COLO829 (cell line): ENCODE measurements around the gene MCRIP1.
A peak's percentile ranks its signal among the peaks of the same experiment; 100 is the strongest.

Experiments
- DNase-seq: peaks from one replicate; pipeline ENCODE4 v3.0.0; 2012; ENCODE audit warnings: low spot score

The MCRIP1 gene

DNA sequence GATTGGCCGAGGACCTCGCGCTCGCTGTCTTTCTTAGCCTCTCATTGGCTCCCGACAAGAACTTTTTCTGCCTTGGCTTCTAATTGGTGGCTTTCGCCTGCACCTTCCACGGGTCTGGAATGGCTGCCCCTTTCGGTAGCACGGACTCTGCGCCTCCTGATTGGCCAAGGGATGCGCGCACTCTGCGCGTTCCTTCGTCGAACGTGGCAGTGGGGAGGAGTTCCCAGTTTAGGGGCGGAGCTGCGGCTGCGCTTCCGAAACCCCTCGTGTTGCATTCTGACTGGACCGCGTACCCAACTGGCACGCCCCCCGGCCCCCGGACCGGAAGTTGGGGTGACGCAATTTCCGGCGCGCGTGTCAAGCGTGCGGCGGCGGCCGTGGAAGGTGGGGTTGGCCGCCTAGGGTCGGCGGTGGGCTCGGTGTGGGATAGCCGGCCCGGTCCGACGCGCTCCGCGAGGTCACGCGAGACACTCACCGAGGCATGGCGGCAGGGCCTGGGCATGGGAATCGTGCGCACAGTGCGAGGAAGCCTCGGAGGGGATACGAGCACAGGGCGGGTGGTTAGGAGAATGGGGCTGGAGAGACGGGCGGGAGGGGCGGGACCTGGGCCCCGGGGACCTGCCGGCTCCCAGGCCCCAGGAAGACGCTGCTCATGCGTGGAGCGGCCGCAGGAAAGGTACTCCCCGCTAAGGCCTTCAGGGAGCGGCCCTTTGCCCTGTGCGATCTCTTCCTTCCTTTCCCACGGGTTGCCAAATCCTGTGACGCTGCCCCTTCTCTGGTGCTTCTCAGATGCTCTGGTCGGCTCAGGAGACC is 27.9 kb upstream of the MCRIP1 start:
- peak; percentile 98 for DNase-seq

- DNase-seq: no peak
These were observed 27.0 kb upstream of the MCRIP1 start, which contains the start of gene P4HB for GRCh38 chr17:81859906-81860755. Gene P4HB, minus strand, starts transcription at chr17:81860535. Its CDS starts 64 bp downstream, at chr17:81860471.

GRCh38 chr17:81858967-81859905 is 26.1 kb upstream of the MCRIP1 start:
- DNase-seq: no peak

DNA sequence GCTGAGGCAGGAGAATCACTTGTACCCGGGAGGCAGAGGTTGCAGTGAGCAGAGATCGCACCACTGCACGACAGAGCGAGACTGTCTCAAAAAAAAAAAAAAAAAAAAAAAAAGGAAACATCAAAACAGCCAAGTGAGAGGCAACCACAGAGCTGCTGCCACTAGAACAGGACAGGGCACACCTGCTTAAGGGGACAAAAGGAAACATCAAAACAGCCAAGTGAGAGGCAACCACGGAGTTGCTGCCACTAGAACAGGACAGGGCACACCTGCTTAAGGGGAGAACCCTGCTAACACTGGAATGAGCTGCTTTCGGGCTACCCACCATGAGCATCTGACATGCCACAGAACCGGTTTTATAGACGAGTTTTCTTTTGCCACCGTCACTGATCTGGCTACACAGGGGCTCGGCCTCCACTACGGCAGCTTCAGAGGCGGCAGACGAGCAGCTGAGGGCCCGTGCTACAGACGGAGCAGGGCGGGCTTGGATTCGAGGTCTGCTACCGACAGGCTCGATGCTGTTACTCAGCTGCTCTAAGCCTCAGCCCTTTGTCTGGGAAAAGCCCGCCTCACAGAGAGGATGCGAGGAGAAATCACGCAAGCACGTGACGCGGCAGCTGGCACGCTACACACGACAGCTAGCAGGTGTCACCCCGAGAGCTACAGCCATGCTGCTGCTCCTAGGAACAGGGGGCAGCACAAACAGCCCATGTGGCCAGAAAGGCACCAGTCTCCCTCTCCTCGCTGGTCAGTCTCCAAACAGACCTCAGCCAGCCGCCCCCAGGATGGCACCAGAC is 25.3 kb upstream of the MCRIP1 start:
- DNase-seq: no peak

DNA sequence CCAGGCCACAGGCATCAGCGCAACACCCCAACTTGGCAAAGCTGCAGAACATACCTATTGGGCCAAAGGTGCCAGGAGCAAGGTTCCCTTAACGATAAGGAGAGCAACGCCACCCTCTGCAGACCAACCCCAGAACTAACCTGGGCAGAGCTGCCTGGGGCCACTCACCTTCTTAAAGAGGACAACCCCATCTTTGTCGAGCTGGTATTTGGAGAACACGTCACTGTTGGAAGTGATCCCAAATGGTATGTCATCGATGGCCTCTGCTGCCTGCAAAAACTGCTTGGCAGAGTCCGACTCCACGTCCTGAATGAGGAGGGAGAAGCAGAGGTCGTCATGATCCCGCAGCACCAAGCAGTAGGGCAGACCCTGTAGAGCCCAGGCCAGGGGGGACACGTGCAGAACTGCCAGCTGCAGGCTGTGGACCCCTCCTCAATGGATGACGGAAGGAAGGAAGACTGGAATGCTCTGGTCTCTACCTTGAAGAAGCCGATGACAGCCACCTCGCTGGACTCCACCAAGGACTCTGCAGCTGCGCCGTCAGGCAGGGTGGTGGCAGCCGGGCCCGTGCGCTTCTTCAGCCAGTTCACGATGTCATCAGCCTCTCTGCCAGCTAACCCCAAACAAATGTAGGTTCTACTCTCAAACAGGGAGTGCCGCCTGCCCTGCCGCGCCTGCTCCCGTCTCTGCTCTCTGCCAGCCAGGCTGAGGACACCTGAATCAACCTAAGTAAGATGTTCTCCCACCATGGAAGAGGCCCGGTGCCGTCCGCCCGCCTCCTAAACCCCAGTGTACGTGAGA is 22.1 kb upstream of the MCRIP1 start:
- DNase-seq: no peak

GRCh38 chr17:81852237-81852636 is 19.1 kb upstream of the MCRIP1 start:
- no peak for DNase-seq

GRCh38 chr17:81851423-81851822 is 18.3 kb upstream of the MCRIP1 start:
- DNase-seq: no peak

GRCh38 chr17:81849457-81849856 is 16.4 kb upstream of the MCRIP1 start:
- DNase-seq: no peak

- DNase-seq: no peak
These were observed 13.9 kb upstream of the MCRIP1 start for GRCh38 chr17:81846743-81847689.

GRCh38 chr17:81845881-81846742 is 13.0 kb upstream of the MCRIP1 start:
- no peak for DNase-seq

- DNase-seq: no peak
These were observed 12.3 kb upstream of the MCRIP1 start for GRCh38 chr17:81845361-81845760.

GRCh38 chr17:81844887-81845286 is 11.8 kb upstream of the MCRIP1 start:
- DNase-seq: no peak

- no peak for DNase-seq
These were observed 11.3 kb upstream of the MCRIP1 start for GRCh38 chr17:81844327-81844851.

DNA sequence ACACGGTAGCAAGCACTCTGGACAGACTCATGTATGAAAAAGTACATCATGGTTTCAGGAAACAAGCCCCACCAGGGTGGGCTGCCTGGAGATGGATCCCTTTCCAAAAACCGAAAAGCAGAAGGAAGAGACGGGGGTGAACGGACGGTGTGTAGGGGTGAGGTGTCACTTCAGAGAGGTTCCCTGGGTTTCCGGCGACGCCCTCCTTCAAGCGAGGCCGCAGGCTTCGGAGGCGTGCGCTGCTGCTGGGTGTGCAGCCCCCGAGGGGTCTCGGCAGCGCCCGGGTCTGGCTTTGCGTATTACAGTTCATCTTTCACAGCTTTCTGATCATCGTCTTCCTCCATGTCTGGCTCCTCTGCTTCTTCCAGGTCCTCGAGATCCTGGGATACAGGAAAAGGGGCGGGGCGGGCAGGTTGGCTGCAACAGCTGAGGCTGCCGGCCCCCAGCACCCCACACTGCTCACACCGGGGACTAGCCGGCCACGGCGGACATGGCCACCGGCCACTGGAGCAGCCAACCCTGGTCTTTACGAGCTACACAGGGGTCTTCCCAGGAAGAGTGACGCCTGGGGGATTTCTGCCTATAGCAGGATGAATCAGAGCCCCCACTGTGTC is 10.7 kb upstream of the MCRIP1 start:
- DNase-seq: no peak

GRCh38 chr17:81842725-81843504 is 9.8 kb upstream of the MCRIP1 start:
- DNase-seq: no peak

DNA sequence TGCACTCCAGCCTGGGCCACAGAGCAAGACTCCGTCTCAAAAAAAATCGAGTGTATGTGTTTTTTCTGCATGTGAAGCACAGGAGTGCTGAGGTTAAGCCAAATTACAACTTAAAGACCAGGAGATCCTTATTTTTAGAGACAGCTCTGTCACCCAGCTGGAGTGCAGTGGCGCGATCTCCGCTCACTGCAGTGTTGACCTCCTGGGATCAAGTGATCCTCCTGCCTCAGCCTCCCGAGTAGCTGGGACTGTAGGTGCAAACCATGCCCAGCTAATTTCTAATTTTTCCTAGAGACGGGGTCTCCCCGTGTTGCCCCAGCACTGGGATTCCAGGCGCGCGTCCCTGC is 9.3 kb upstream of the MCRIP1 start:
- DNase-seq: no peak

- no peak for DNase-seq
These were observed 8.8 kb upstream of the MCRIP1 start for GRCh38 chr17:81841866-81842265.
